ENCODE measurements around the gene LRRC61.
"Not testable (repeated sequence)": the region's sequence is repeated elsewhere in the genome, so short reads cannot be mapped to it uniquely, and the experiment has no call there.

LRRC61 gene

GRCh38 chr7:150322833-150323681 is at the start of gene LRRC61, which contains the start of gene ACTR3C:
LRRC61 (plus strand) TSS chr7:150323355; CDS start chr7:150336862, 13,507 bp downstream.
ACTR3C (minus strand) TSS chr7:150323545; CDS start chr7:150295296, 28,249 bp downstream.
- DNase-seq, result peak; percentile 84

- peak; percentile 29 for DNase-seq
Observed at GRCh38 chr7:150276132-150276695, 46.9 kb upstream of the LRRC61 start.

- DNase-seq, result not testable (repeated sequence)
Observed at GRCh38 chr7:150278383-150278782, 44.8 kb upstream of the LRRC61 start.

- not testable (repeated sequence) for DNase-seq
Observed at GRCh38 chr7:150281681-150282403, 41.3 kb upstream of the LRRC61 start.

GRCh38 chr7:150283111-150283510 is 40.0 kb upstream of the LRRC61 start:
- not testable (repeated sequence) for DNase-seq

GRCh38 chr7:150283608-150284007 is 39.5 kb upstream of the LRRC61 start:
- not testable (repeated sequence) for DNase-seq

GRCh38 chr7:150285849-150286754 is 37.1 kb upstream of the LRRC61 start:
- DNase-seq, result not testable (repeated sequence)

GRCh38 chr7:150287815-150288214 is 35.3 kb upstream of the LRRC61 start:
- DNase-seq, result not testable (repeated sequence)

GRCh38 chr7:150288816-150289215 is 34.3 kb upstream of the LRRC61 start:
- DNase-seq, result not testable (repeated sequence)

GRCh38 chr7:150290317-150290716 is 32.8 kb upstream of the LRRC61 start:
- DNase-seq, result not testable (repeated sequence)

GRCh38 chr7:150295027-150295426 is 28.1 kb upstream of the LRRC61 start:
- not testable (repeated sequence) for DNase-seq

GRCh38 chr7:150295614-150296013 is 27.5 kb upstream of the LRRC61 start:
- DNase-seq, result not testable (repeated sequence)

- not testable (repeated sequence) for DNase-seq
Observed at GRCh38 chr7:150296802-150297201, 26.4 kb upstream of the LRRC61 start.

GRCh38 chr7:150297978-150298377 is 25.2 kb upstream of the LRRC61 start:
- DNase-seq, result not testable (repeated sequence)

GRCh38 chr7:150302908-150303310 is 20.2 kb upstream of the LRRC61 start:
- DNase-seq, result not testable (repeated sequence)

- DNase-seq, result not testable (repeated sequence)
Observed at GRCh38 chr7:150304499-150305258, 18.5 kb upstream of the LRRC61 start.

GRCh38 chr7:150305259-150305902 is 17.8 kb upstream of the LRRC61 start:
- not testable (repeated sequence) for DNase-seq

- DNase-seq, result not testable (repeated sequence)
Observed at GRCh38 chr7:150305903-150306284, 17.3 kb upstream of the LRRC61 start.

GRCh38 chr7:150306377-150306776 is 16.8 kb upstream of the LRRC61 start:
- DNase-seq, result not testable (repeated sequence)

GRCh38 chr7:150307129-150307528 is 16.0 kb upstream of the LRRC61 start:
- DNase-seq, result no peak

GRCh38 chr7:150307904-150308303 is 15.3 kb upstream of the LRRC61 start:
- DNase-seq, result no peak
